Fibroblast of lung (primary cell): ENCODE data around the gene RPS29.

Experiments used
- CTCF ChIP-seq, 2 donors: IDR thresholded peaks in 1 of 2; conservative IDR thresholded peaks in 1 of 2; 1 replicate in 1 of 2; 2 replicates in 1 of 2; pipeline ENCODE4 v1.5.1; 2011 to 2012; ENCODE audit warnings: low read length in 2 of 2, control low read depth in 1 of 2, inconsistent platforms in 1 of 2, low read depth in 1 of 2, mild to moderate bottlenecking in 1 of 2
- EZH2 ChIP-seq: IDR thresholded peaks from 2 replicates; pipeline ENCODE4 v1.5.1; 2012; ENCODE audit warnings: low read length, control low read depth, mild to moderate bottlenecking; ENCODE audit errors: missing control alignments

DNA sequence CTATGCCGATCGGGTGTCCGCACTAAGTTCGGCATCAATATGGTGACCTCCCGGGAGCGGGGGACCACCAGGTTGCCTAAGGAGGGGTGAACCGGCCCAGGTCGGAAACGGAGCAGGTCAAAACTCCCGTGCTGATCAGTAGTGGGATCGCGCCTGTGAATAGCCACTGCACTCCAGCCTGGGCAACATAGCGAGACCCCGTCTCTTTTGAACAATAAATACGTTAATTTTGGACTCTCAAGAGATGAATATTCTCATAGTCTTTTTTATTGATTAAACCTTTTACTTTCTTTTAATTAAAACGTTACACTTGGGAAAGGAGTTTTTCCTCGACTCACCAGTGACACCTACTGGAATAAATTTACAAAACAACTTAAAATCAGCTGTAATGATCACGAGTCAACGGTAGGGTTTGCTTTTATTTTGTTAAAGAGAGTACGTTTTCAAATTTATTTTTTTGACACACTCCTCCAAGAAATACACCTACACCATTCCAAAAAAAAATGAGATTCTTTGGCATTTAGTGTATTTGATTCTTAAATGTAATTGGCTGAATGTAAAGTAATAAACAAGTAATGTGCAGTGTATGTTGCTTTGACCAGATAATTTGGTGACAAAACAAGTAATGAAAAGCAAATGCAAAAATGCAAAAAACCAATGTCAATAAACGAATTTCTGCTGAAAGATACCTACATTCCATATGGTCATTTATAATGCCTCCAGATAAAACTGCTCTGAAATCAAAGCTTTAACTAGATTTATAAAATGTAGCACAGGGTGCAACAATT, 687 bp upstream of the RPS29 start:
- TF ChIP-seq CTCF (conservative IDR thresholded peaks at IDR 0.05 in 1 of 2, IDR thresholded peaks at IDR 0.05 in 1 of 2; ENCODE audit: low read depth in 1 of 2, low read length in 2 of 2) (peak; percentile 56 to 68), EZH2 (no peak)
